Measurements from ENCODE around the gene LRFN5. TPM values are rescaled to one million over a fixed set of nuclear protein-coding genes. Genes with fewer than 3 reads are reported as not detected.

LRFN5 gene
- total and polyA plus RNA-seq, 2 of the 8 experiments (the other 6 are each of a cell fraction or from before 2014, with no cell fraction given): 0.85 to 4.7 TPM

DNA sequence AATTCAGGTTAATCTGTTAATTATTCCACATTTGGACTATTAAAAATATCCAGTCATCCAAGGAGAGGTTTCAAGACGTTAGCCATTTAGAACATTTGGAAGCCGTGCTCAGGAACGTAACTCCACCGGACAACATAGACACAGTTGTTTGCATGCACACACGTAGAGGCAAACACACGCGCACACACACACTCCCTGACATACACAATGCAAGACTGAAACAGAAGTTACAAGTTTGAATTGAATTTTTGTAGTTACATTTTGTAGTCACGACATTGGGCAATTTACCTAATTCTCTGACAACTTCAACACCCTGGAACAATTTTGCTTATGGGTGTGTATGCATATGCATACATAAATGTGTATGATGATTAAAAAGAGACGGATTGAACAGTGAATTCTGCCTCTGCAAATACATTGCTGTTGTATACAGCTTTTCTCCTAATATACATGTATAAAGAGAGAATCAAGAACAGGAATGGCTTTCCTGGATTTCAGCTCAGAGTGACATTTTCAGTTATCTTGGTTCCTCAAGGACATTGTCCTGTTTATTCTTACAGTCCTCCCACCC, 298.8 kb downstream of the LRFN5 start (continued):
- no peak for TF ChIP-seq HDAC2 (IDR thresholded peaks at IDR 0.05; ENCODE audit: borderline replicate concordance in 1 of 2, low read depth in 2 of 2, low read length in 2 of 2)

Data from H1 (cell line).